Amniotic stem cell (primary cell): Measurements from ENCODE around the gene ENGASE.

Source experiments
- DNase-seq: peaks from one replicate; lab custom pipeline; 2025; lab: John Stamatoyannopoulos, UW

ENGASE gene

DNA sequence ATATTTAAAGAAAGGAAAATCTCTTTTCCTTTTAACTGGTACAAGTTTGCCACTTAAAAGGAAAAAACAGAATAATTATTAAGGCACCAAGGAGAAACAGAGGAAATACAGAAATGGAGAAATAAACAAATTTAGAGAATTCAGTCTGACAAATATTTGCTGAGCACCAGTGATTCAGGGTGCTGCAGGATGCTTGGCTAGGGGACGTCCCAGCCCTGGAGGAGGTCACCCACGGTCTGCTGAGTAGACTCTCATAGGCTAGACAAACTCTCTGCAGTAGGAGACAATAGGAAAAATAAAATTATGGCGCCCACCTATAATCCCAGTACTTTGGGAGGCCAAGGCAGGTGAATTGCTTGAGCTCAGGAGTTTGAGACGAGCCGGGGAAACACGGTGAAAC lies 34.7 kb upstream of the ENGASE start:
- no peak for DNase-seq

DNA sequence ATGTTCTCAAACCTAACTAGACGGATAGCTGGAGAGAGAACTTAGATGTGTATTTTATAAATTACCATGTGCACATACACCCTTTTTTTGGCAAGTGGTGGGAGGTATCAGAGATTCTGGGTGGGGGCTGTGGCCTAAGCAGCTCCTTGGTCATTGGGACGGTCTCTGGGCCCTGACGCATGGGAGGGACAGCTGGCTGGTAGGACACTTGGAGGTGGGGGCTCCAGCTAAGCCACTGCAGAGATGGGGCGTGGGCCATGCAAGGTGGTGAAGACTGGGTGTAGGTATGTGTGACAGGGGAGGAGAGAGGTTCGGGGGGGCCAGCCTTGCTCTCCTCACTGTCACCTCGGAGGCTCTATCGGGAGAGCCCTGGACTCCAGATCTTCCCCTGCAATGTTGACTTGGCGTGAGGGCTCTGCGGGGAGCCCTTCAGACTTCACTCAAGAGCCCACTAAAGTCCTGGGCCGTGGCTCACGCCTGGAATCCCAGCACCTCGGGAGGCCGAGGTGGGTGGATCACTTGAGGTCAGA lies 33.5 kb upstream of the ENGASE start:
- no peak for DNase-seq

DNA sequence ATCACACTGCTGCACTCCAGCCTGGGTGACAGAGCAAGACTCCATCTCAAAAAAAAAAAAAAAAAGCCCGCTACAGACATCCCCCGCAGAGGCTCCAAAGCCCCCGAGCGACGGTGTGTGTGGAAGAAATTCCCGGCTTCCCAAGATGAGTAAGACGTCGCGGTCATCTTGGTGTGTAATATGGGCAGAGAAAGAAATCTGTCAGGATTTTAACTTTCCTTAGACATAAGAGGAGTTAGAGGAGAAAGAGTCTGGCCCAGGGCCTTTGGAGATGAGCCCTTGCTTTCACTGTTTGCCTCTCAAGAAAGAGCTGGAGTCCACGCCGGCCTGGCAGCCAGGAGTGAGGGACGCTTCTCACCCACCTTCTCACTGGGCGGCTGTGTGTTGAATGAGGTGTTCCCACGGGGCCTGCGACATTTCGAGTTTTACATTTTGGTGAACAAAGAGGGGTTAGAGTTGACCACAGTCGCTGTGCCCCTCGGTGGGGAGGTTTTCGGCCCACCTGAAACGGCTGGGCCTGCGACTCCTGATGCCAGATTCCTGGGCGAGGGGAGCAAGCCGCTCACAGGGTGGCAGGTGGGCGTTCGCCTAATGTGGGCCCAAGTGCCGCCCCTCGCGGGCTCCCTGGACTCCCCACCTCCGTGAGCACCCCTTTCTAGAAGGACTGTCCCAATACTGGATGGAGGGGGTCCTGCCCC lies 32.8 kb upstream of the ENGASE start:
- no peak for DNase-seq

GRCh38 chr17:79042421-79043190 lies 32.0 kb upstream of the ENGASE start:
- no peak for DNase-seq

DNA sequence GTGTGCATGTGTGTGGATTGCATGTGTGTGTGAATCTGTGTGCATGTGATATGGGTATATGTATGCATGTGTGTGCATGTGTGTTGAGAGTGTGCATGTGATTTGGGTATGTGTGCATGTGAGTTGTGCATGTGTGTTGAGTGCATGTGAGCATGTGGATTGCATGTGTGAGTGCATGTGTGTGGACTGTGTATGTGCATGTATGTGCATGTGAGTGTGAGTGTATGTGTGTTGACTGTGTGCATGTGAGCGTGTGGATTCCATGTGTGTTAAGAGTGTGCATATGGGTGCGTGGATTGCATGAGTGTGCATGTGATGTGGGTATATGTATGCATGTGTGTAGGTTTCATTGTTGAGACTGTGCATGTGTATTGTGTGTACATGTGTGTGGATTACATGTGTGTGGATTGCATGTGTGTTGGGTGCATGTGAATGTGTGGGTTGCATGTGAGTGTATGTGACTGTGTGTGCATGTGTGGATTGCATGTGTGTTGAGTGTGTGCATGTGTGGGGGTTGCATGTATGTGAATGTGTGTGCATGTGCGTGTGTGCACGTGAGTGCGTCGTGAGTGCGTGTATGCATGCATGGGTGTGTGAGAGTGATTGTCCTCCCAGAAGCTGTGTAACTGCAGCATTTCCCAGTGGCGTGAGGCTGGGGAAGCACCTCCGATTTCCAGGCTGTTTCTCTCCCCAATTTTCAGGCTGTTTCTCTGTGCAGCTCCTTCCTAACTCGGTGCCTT lies 31.3 kb upstream of the ENGASE start:
- no peak for DNase-seq

DNA sequence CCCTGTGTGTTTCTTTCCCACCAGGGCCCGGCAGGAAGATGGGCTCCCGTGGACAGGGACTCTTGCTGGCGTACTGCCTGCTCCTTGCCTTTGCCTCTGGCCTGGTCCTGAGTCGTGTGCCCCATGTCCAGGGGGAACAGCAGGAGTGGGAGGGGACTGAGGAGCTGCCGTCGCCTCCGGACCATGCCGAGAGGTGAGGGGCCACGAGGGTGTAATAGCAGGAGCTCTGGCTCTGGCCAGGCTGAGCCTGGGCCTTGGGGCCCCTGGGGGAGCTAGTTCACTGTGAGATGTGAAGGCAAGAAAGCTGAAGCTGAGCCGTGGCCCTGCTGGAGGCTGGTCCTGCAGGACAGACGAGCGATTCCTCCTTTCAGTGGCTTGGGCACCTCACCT lies 30.7 kb upstream of the ENGASE start:
- no peak for DNase-seq

- DNase-seq: no peak
These were observed 30.2 kb upstream of the ENGASE start for GRCh38 chr17:79044462-79044861.

- DNase-seq: no peak
These were observed 29.5 kb upstream of the ENGASE start for GRCh38 chr17:79045001-79045729.

DNA sequence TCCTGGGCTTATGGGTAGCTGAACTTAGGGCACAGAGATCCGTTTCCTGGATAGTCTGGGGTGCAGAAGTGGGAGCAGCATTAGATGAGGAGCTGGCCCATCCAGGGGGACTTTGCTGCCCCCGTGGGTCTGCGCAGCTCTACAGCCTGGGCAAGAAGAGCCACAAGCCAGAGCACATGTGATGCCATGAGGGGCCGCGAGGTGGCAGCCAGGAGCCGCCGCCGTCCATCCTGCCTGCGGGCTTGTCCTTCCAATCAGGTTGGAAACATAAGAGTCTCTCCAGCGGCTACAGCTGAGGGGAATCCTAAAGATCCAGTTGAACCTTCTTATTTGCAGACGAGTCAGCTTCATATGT lies 28.8 kb upstream of the ENGASE start:
- no peak for DNase-seq

DNA sequence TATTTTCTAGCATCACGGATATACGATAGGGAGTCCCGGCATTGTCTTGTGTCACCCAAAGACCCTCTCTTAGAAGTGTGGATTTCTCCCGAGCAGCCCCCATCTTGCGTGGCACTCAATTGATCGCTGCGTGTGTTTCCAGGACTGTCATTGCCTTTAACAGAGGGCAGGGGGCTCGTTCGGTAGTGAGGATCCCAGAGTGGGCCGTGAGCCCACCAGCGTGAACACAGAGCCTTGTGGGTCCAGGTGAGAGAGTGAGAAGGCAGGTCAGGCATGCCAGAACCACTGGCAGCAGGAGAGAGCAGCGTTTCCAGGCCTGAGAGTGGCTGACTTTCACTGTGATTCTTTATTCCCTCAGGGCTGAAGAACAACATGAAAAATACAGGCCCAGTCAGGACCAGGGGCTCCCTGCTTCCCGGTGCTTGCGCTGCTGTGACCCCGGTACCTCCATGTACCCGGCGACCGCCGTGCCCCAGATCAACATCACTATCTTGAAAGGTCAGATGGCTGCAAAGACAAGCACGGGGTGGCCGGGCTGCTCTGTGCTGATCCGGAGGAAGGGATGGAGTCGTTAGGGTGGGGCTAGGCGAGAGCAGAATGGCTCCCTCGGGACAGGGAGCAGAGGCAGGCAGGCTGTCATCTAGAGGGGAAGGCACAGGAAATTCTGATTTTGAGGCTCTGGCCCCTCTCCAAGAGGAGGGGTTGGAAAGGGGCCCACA lies 28.3 kb upstream of the ENGASE start:
- no peak for DNase-seq

GRCh38 chr17:79046916-79047280 lies 27.7 kb upstream of the ENGASE start:
- no peak for DNase-seq

DNA sequence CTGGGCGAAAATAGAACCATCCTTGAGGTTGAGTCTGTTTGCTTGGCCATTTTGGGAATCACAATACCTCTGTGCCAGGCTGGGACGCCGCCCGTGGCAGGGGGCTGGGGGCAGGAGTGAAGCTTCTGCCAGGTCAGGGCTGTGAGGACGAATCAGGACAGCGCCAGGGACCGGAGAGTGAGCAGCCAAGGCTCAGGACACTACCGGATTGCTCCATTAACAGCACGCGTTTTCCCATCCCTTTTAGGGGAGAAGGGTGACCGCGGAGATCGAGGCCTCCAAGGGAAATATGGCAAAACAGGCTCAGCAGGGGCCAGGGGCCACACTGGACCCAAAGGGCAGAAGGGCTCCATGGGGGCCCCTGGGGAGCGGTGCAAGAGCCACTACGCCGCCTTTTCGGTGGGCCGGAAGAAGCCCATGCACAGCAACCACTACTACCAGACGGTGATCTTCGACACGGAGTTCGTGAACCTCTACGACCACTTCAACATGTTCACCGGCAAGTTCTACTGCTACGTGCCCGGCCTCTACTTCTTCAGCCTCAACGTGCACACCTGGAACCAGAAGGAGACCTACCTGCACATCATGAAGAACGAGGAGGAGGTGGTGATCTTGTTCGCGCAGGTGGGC lies 27.2 kb upstream of the ENGASE start:
- DNase-seq: no peak

- no peak for DNase-seq
These were observed 26.4 kb upstream of the ENGASE start for GRCh38 chr17:79047923-79048825.

GRCh38 chr17:79048826-79049755 lies 25.5 kb upstream of the ENGASE start:
- no peak for DNase-seq

GRCh38 chr17:79049821-79050220 lies 24.8 kb upstream of the ENGASE start:
- no peak for DNase-seq

DNA sequence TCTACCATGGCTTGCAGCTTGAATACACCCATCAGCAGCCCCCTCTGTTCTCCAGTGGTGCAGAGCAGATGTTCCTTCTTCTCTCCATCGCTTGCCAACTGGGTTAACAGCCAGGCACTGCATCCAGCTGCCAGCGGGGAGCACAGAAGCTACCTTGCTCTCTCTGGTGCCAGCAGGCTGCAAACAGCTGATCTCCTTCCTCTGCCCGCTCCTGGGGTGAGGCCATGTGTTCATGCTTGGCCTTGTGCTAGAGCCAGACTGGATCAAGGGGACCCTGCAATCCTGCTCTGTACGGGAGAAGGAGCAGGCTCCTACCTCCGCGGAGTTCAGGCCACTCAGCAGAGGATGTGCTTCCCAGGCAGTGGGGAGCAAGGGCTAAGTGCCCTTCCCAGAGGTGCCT lies 24.1 kb upstream of the ENGASE start:
- DNase-seq: no peak

- DNase-seq: no peak
These were observed 23.3 kb upstream of the ENGASE start for GRCh38 chr17:79051306-79051705.

DNA sequence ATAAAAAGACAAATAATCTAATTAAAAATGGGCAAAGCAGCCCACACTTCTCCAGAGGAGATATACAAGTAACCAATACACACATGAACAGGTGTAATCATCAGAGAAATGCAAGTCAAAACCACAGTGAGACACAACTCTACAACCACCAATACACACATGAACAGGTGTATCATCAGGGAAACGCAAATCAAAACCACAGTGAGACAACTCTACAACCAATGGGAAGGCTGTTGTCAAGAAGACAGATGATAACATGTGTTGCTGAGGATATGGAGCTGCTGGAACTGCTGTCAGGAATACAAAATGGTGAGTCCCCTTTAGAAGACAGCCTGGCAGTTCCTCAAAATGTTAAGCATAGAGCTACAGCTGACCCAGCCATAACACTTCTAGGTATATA lies 22.5 kb upstream of the ENGASE start:
- no peak for DNase-seq
